HEK293 (cell line): ENCODE results near the gene LAMA5.
A peak's percentile ranks its signal among the peaks of the same experiment; 100 is the strongest.

ENCODE experiments used
- GLIS1 ChIP-seq: fragments of 450-650 bp; formaldehyde crosslinking; IDR thresholded peaks from 2 replicates; pipeline ENCODE4 v1.5.1; 2016; ENCODE audit warnings: missing biosample characterization, missing genetic modification characterization
- HOXD13 ChIP-seq: sonication (generic); formaldehyde crosslinking; IDR thresholded peaks from 2 replicates; pipeline ENCODE4 v1.8.0; 2022; ENCODE audit warnings: missing genetic modification reagents, borderline replicate concordance
- IKZF3 ChIP-seq: fragments of 450-650 bp; IDR thresholded peaks from 2 replicates; pipeline ENCODE4 v1.5.0; 2018; ENCODE audit warnings: missing biosample characterization, mild to moderate bottlenecking, missing genetic modification characterization, moderate library complexity
- KLF1 ChIP-seq: fragments of 450-650 bp; formaldehyde crosslinking; IDR thresholded peaks from 2 replicates; pipeline ENCODE4 v1.5.1; 2016; ENCODE audit warnings: missing biosample characterization, missing genetic modification characterization
- KLF17 ChIP-seq: fragments of 450-650 bp; formaldehyde crosslinking; IDR thresholded peaks from 2 replicates; pipeline ENCODE4 v1.5.1; 2016; ENCODE audit warnings: missing biosample characterization, missing genetic modification characterization
- KLF9 ChIP-seq: fragments of 450-650 bp; formaldehyde crosslinking; IDR thresholded peaks from 2 replicates; pipeline ENCODE4 v1.5.1; 2016; ENCODE audit warnings: missing biosample characterization, missing genetic modification characterization, low read depth
- OSR2 ChIP-seq: fragments of 450-650 bp; formaldehyde crosslinking; IDR thresholded peaks from 2 replicates; pipeline ENCODE4 v1.5.1; 2016; ENCODE audit warnings: missing biosample characterization, missing genetic modification characterization
- OVOL3 ChIP-seq: fragments of 450-650 bp; formaldehyde crosslinking; IDR thresholded peaks from 2 replicates; pipeline ENCODE4 v1.5.1; 2016; ENCODE audit warnings: missing biosample characterization, missing genetic modification characterization
- PRDM4 ChIP-seq: fragments of 450-650 bp; formaldehyde crosslinking; IDR thresholded peaks from 2 replicates; pipeline ENCODE4 v1.5.1; 2017; ENCODE audit warnings: missing biosample characterization, missing genetic modification characterization
- SCRT1 ChIP-seq: fragments of 450-650 bp; formaldehyde crosslinking; IDR thresholded peaks from 2 replicates; pipeline ENCODE4 v1.5.1; 2016; ENCODE audit warnings: missing biosample characterization, missing genetic modification characterization, borderline replicate concordance
- SP2 ChIP-seq: fragments of 450-650 bp; formaldehyde crosslinking; IDR thresholded peaks from 2 replicates; pipeline ENCODE4 v1.5.1; 2016; ENCODE audit warnings: missing biosample characterization, missing genetic modification characterization
- SP7 ChIP-seq: fragments of 450-650 bp; formaldehyde crosslinking; IDR thresholded peaks from 2 replicates; pipeline ENCODE4 v1.5.1; 2016; ENCODE audit warnings: missing biosample characterization, missing genetic modification characterization
- ZBTB17 ChIP-seq: fragments of 450-650 bp; formaldehyde crosslinking; IDR thresholded peaks from 2 replicates; pipeline ENCODE4 v1.5.1; 2016; ENCODE audit warnings: missing biosample characterization, missing genetic modification characterization
- ZBTB21 ChIP-seq: fragments of 450-650 bp; formaldehyde crosslinking; IDR thresholded peaks from 2 replicates; pipeline ENCODE4 v1.5.1; 2017; ENCODE audit warnings: missing biosample characterization, missing genetic modification characterization
- ZFP69B ChIP-seq: fragments of 450-650 bp; formaldehyde crosslinking; IDR thresholded peaks from 2 replicates; pipeline ENCODE4 v1.5.1; 2016; ENCODE audit warnings: missing biosample characterization, missing genetic modification characterization
- ZIC2 ChIP-seq: fragments of 450-650 bp; formaldehyde crosslinking; IDR thresholded peaks from 2 replicates; pipeline ENCODE4 v1.5.1; 2016; ENCODE audit warnings: missing biosample characterization, missing genetic modification characterization
- ZNF394 ChIP-seq: fragments of 450-650 bp; formaldehyde crosslinking; IDR thresholded peaks from 2 replicates; pipeline ENCODE4 v1.5.1; 2016; ENCODE audit warnings: missing biosample characterization, missing genetic modification characterization, mild to moderate bottlenecking, moderate library complexity, borderline replicate concordance
- ZNF398 ChIP-seq: fragments of 450-650 bp; formaldehyde crosslinking; IDR thresholded peaks from 2 replicates; pipeline ENCODE4 v1.5.1; 2017; ENCODE audit warnings: missing biosample characterization, missing genetic modification characterization
- ZNF645 ChIP-seq: fragments of 450-650 bp; formaldehyde crosslinking; IDR thresholded peaks from 2 replicates; pipeline ENCODE4; 2016; ENCODE audit warnings: missing biosample characterization, missing genetic modification characterization
- ZNF768 ChIP-seq: fragments of 450-650 bp; formaldehyde crosslinking; IDR thresholded peaks from 2 replicates; pipeline ENCODE4 v1.5.1; 2018; ENCODE audit warnings: missing biosample characterization, mild to moderate bottlenecking, missing genetic modification characterization
- ZSCAN5A ChIP-seq: fragments of 450-650 bp; formaldehyde crosslinking; IDR thresholded peaks from 2 replicates; pipeline ENCODE4 v1.5.1; 2016; ENCODE audit warnings: missing biosample characterization, missing genetic modification characterization
- TF ChIP-seq, protein P1 (sequence below): fragments of 450-650 bp; formaldehyde crosslinking; IDR thresholded peaks from 2 replicates; pipeline ENCODE4 v1.5.1; 2016; ENCODE audit warnings: missing biosample characterization, missing genetic modification characterization
- TF ChIP-seq, protein P2 (sequence below): fragments of 450-650 bp; formaldehyde crosslinking; IDR thresholded peaks from 2 replicates; pipeline ENCODE4 v1.5.1; 2016; ENCODE audit warnings: missing biosample characterization, missing genetic modification characterization

Gene LAMA5

DNA sequence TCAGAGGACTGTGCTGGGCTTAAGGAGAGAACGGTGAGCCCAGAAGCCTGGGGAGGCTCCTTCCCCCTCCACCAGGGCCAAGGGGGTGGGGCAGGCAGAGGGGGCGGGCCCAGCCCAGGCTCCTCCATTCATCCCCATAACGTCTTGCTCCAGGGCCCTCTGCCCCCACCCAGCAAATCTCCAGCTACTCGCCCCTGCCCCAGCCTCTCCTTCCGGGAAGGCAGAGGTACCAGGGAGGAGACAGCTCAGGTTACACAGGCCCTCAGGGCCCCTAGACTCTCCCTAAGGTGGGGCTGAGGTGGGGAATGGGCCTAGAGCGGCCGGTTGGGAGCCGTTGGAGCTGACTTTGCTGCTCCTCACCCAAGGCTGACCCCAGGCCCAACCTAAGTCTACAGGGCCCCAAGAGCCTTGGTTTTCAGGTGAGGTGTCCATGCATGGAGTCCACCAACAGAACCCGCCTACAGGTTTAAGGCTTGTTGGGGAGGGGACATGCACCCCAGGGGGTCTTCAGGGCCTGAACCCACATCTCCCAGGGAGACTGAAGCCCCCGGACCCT is 1.2 kb downstream of the LAMA5 start (continued):
- peak; percentile 90 for TF ChIP-seq KLF17 (tag by site-specific recombination)
- TF ChIP-seq ZFP69B (tag by site-specific recombination): 0 out of 2 replicates have a peak, but pooled peaks have one; percentile 13
- no peak for TF ChIP-seq ZNF768 (tag by site-specific recombination)
- TF ChIP-seq, protein P1, sequence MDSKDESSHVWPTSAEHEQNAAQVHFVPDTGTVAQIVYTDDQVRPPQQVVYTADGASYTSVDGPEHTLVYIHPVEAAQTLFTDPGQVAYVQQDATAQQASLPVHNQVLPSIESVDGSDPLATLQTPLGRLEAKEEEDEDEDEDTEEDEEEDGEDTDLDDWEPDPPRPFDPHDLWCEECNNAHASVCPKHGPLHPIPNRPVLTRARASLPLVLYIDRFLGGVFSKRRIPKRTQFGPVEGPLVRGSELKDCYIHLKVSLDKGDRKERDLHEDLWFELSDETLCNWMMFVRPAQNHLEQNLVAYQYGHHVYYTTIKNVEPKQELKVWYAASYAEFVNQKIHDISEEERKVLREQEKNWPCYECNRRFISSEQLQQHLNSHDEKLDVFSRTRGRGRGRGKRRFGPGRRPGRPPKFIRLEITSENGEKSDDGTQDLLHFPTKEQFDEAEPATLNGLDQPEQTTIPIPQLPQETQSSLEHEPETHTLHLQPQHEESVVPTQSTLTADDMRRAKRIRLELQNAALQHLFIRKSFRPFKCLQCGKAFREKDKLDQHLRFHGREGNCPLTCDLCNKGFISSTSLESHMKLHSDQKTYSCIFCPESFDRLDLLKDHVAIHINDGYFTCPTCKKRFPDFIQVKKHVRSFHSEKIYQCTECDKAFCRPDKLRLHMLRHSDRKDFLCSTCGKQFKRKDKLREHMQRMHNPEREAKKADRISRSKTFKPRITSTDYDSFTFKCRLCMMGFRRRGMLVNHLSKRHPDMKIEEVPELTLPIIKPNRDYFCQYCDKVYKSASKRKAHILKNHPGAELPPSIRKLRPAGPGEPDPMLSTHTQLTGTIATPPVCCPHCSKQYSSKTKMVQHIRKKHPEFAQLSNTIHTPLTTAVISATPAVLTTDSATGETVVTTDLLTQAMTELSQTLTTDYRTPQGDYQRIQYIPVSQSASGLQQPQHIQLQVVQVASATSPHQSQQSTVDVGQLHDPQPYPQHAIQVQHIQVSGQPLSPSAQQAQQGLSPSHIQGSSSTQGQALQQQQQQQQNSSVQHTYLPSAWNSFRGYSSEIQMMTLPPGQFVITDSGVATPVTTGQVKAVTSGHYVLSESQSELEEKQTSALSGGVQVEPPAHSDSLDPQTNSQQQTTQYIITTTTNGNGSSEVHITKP (tag by site-specific recombination): peak; percentile 37; the same call in 1 of the 2 replicates
- no peak for TF ChIP-seq SCRT1 (tag by site-specific recombination)
- no peak for TF ChIP-seq OVOL3 (tag by site-specific recombination)
- TF ChIP-seq ZIC2 (tag by site-specific recombination): peak; percentile 65
- peak; percentile 88 for TF ChIP-seq KLF1 (tag by site-specific recombination)
- peak; percentile 6; the same call in 1 of the 2 replicates for TF ChIP-seq PRDM4 (tag by site-specific recombination)
- peak; percentile 25; the same call in 1 of the 2 replicates for TF ChIP-seq ZBTB17 (tag by site-specific recombination)
- no peak for TF ChIP-seq HOXD13 (CRISPR knock-in tag)
- TF ChIP-seq OSR2: 0 out of 2 replicates have a peak, but pooled peaks have one; percentile 26
- TF ChIP-seq ZNF398: peak; percentile 83
- no peak for TF ChIP-seq ZNF645
- 0 out of 2 replicates have a peak, but pooled peaks have one; percentile 10 for TF ChIP-seq ZSCAN5A (tag by site-specific recombination)
- peak; percentile 30 for TF ChIP-seq SP2 (tag by site-specific recombination)
- TF ChIP-seq SP7: peak; percentile 85
- TF ChIP-seq, protein P2, sequence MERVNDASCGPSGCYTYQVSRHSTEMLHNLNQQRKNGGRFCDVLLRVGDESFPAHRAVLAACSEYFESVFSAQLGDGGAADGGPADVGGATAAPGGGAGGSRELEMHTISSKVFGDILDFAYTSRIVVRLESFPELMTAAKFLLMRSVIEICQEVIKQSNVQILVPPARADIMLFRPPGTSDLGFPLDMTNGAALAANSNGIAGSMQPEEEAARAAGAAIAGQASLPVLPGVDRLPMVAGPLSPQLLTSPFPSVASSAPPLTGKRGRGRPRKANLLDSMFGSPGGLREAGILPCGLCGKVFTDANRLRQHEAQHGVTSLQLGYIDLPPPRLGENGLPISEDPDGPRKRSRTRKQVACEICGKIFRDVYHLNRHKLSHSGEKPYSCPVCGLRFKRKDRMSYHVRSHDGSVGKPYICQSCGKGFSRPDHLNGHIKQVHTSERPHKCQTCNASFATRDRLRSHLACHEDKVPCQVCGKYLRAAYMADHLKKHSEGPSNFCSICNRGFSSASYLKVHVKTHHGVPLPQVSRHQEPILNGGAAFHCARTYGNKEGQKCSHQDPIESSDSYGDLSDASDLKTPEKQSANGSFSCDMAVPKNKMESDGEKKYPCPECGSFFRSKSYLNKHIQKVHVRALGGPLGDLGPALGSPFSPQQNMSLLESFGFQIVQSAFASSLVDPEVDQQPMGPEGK (tag by site-specific recombination): peak; percentile 86
- peak; percentile 100 for TF ChIP-seq ZNF394 (tag by site-specific recombination)
- peak; percentile 87 for TF ChIP-seq KLF9 (tag by site-specific recombination)
- peak; percentile 95; the same call in 1 of the 2 replicates for TF ChIP-seq GLIS1 (tag by site-specific recombination)
- no peak for TF ChIP-seq ZBTB21 (tag by site-specific recombination)
- TF ChIP-seq IKZF3 (tag by site-specific recombination): peak; percentile 94
